NCI-H446 (cell line): Measurements from ENCODE around the gene TMEM171.

Experiments
- DNase-seq, 2 experiments: peaks; one replicate each; lab custom pipeline; 2025; lab: John Stamatoyannopoulos, UW

TMEM171 gene

DNA sequence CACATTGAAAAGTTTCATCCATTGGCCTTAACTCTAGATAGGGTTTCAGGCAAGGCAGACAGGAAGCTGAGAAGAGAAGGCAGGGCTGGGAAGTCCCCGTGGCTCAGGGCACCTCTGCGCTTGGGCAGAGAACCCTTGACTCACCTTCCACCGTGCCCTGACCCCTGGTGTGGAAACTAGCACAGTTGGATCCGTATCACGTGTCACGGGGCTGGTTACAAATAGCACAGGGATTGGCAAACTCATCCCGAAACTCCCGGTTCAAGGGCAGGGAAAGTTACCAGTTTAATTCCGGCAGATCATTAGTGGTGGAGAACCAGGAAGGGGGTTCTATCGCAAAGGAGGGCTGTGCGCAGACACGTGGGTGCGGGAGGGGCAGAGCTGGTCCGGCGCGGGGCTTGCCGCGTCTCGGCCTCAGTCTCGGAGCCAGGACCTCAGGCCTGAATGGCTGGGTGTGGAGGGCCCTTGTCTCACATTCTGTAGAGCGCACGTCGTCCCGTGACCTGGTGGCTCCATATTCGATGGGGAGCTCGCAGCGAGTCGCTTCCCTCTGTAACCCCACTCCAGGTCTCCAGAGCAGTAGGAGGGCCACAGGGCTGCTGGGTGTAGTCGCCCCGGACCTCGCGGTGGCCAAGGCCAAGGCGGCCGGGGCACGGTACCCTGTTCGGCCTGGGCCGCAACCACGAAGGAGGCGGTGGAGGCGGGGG, 771 bp upstream of the TMEM171 start:
- DNase-seq, result no peak

DNA sequence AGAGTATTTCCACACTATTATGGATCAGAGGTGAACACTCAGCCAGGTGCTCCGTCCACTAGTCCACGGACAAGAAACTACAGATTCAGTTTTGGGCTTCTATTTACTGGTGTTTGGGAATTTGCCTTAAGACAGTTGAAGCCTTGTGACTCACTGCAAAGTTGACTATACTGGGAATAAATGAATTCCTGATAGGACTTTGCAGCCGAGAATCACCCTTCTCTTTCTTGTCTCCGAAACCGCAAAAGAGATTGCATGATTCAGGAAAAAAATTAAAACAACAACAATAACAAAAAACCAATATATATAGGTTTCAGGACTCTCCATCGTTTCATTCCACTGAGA, 716 bp downstream of the TMEM171 start:
- no peak for DNase-seq

DNA sequence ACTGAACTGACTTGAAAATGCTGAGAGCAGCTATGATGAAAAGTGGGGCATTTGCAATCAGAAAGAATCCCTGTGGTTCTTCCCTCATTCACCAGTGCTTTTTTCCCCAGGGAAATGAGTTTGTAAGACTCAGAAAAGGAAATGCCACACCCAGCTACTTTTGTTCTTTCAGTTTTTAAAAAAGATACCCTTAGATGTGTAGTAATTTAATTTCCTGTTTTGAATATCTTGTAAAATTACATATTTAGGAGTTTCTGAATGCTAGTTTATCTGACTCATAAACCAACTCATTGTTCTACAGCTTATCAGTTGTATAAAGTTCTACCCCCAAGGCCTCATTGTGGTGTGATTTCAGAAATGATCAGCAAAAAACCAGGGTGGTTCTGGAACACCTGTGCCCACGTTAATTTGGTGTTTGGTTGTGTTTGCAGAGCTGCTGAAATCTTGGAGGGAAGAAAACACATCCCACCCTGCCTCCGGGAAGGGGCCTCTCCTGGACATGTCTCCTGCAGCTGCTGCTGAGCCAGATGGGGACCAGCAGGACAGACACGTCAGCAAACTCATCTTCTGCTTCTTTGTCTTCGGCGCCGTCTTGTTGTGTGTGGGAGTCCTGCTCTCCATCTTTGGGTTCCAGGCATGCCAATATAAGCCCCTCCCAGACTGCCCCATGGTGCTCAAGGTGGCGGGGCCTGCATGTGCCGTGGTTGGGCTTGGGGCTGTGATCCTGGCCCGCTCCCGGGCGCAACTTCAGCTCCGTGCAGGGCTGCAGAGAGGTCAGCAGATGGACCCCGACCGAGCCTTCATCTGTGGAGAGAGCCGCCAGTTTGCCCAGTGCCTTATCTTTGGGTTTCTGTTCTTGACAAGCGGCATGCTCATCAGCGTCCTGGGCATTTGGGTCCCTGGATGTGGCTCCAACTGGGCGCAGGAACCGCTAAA, 2.8 kb downstream of the TMEM171 start:
- no peak for DNase-seq

DNA sequence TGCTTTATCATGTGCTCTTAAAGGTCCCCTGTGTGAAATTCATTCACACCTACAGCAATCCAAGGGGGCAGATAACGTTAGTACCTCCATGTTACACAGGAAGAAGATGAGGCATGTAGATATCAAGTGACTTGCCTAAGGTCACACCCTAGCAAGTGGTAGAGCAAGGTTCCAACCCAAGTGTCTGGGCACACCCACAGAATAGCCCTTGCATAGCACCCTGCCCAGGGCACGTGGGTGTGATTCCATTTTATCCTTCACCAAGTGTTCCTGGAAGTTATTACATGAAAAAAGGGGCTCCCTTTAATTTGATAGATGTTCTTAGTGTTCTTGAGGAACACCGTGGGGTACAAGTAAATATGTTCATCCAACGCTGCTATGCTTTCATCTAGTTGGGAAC, 4.9 kb downstream of the TMEM171 start:
- no peak for DNase-seq

DNA sequence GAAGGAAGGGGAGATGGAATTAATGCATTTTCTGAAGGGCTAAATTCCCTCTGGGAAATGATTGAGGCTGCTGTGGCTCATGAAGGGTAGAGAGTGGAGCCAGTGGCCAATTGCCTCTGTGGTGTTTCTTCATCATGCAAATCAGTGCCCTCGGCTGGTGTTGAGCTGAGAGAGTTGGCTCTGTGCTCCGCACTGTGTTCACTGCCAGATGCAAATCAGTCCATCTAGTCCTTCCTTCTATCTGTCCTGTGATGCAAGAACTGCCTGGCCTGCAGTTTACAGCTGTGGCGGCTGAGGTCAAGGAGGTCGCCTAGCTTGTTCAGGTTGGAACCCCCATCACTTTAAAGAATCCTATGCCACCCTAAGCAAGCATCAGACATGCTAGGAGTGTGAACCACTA, 6.0 kb downstream of the TMEM171 start:
- DNase-seq, result no peak

DNA sequence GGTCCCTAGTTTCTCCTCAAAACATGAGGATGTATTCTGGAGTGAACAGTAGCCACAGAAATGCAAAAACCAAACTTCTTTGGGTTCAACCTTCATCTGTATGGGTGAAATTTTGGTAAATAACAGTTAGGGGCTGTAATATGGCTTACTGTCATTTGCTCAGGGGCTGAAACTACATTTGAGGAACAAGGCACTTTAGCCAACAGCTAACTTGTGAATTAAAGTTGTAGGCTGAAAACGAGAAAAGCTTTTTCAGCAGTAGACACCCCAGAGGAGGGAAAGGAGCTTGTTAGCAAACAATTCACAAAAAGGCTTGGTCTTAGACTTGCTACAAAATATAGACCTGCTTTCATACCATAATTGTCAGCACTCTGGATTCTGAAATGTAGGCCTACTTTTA, 6.6 kb downstream of the TMEM171 start:
- DNase-seq, result no peak

DNA sequence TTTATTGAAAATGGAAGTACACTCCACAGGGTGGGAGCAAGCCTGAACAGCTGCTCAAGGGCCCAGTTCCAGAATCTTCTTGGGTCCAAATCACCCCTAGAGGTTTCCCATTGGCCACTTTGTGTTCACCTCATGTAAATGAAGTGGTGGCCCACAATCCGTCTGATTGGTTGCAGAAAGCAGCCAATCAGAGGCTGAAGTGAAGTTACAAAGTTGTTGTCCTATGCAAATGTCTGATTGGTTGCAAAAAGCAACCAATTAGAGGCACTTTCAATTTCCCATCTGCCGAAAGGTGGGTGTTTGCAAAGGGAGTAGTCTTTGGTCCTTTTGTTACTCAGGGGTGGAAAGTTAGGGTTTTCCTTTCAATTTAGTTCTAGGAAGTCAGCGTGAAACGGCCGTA, 8.8 kb downstream of the TMEM171 start:
- no peak for DNase-seq

DNA sequence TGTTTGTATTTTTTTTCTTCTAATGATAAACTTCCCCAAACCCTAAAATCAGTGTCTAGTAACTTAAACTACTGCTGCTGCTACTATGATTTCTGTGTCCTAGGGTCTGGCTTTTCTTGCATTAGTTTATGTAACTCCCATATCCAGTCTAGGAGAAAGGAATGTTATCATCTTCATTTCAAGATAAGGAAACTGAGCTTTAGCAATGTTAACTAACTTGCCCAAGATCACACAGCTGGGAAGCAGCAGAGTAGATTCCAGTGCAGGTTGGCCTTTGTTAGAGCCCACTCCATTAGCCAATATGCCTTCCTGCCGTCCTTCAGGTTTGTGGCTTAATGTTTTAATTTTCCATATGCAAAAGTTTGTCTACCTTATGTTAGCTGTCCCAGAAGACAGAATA, 10.4 kb downstream of the TMEM171 start:
- DNase-seq, result no peak

DNA sequence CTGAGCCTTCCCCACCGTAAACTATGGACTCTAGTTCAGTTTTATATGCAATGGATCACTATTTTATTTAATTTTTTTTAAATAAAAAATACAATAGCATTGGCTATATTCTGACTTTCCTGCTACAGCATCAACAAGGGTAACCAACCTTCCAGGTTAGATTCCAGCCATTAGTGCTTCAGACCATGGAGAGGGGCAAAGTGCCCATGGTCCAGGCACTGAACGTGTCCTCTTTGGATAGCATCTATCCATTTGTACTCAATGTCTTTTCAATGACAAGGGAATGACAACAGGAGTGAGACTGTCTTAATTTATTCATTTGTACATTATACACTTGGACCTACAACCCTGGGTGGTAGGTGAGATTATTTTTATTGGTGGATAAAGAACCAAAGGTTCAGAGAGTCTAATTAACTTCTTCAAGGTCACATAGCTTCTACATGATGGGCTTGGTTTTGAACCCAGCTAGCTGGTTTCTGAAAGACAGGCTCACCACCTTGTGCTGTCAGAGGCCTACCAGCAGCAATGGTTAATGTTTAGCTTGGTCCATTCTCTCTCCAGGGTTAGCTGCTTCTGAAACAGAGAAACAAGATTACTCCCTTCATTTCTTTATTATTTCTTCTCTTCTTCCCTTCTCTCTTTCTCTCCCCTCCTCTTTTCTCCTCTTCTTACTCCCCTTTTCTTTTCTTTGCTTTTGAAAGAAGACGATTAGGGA, 11.5 kb downstream of the TMEM171 start:
- no peak for DNase-seq

DNA sequence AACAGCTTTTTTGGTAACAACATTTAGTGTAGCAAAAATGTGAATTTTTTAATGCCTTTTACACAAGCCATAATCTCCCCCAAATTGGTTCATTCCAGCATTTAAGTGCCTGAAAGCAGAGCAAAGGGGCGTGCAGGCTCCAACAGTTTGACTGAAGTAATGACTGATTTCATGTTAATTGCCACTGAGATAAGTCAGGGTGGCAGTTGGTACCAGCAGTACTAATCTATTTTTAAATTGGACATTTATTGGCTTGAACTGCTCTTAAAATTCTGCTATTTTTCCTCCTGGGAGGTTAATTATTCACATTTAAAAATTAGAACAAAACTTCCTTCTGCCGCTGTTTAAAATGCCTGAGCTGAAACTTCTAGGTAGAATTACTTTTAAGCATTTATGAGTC, 12.4 kb downstream of the TMEM171 start:
- DNase-seq, result no peak

DNA sequence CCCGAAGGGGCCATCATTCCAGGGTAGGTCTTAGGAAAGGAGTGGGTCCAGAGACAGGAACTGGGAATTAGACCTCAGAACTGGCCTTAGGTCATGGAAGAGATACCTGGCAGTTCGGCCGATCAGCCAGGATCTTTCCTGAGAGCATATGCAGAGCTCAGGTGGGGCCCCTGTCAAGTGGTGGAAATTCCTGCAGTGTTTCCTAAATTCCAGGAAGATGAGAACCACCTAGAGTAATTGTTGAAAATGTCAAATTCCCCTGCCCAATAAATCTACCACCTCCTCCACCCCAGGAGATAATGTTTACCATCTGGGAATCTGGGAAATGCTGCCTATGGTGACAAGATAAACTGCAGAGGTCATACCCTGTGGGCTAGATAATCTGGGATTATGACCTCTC, 14.6 kb downstream of the TMEM171 start:
- DNase-seq, result no peak

DNA sequence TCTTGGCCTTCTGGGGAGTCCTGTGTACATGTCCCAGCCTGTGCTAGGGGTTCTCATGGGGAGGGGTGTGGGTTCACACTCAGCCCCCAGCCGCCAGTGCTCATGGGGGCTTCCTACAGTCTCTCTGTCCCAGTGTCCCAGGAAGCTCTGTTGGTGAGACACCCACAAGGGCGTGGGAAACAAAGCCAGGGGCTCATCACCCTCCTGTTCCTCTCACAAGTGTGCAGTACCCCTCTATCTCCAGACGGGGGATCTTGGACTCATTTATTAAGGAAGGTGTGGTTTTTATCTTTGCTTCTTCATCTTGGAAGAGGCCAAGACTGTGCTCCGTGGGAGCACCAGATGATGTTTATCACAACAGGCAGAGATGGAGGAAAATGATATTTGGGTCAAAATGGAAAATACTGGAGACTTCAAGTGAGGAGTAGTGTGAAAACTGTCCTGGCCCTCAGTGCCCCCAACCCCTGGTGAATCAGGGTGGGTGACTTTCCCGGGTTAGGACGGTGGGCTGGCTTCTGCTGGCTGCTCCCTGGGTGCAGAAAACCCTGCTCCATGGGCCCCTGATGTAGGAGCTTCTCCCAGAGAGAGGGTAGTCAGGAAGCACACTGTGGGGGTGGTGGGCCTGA, 15.2 kb downstream of the TMEM171 start:
- DNase-seq, result no peak

DNA sequence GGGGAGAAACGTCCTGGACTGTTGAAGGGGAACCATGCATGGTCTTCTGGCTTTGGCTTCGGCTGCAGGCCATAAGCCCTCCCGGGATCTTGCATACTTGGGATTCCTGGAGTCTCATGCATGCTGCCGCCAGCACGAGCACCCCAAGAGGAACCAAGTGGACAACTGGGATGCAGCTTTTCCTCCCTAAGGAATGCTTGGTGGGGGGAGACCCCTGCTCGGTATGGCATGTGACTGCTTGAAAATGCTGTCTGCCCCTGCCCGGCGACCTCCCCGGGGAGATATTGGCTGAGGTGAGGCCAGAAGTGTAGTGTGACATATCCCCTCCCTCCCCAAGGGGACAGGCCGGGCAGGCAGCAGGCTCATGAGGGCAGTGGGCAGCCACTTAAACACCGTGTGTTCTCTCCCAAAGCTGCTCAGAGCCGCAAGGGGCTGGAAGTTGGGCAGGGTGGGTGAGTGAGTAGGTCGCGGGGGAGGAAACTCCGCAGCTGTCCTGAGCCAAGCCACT, 15.7 kb downstream of the TMEM171 start:
- DNase-seq, result no peak

DNA sequence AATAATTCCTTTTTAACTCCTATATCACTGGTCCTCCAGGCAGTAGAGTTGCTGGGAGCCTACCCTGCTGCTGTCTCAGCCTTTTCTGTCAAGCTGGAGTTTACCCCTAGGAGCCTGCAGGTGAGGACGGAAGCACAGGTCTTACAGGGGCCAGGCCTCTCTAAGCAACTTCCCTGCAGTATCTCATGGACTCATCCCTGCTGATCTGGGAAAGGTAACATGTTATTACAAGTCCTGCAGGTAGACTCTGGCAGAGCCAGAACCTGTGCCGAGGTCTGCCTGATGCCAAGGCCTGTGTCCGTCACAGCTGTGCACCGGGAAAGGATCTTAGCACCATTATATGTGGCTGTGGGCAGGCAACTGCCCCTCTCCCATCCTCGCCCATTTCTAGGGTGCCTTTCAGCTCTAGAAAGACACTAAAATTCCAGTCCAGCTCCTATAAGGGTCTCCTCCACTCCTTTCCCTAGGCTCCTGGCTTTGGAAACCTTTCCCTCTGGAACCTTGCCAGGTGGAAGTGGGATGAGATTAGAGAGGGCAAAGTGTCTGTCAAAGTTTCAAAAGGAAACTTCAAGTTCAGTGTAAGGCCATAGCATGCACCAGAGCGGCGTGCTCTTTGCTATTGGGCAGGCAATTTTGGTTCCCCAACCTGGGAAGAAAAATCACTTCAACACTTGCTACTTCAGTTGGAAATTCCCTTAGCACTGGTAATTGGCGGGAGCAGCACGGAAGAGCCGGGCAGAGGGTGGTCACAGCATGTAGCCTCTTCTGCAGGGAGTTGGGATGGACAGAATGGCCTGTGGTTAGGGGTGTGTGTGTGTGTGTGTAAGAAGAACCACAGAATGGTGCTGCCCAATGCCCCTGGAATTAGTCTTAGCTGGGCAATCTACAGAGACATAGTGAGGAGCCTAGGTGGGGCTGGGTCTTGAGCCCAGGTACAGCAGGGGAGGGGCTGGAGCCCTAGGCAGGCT, 17.5 kb downstream of the TMEM171 start:
- no peak for DNase-seq

DNA sequence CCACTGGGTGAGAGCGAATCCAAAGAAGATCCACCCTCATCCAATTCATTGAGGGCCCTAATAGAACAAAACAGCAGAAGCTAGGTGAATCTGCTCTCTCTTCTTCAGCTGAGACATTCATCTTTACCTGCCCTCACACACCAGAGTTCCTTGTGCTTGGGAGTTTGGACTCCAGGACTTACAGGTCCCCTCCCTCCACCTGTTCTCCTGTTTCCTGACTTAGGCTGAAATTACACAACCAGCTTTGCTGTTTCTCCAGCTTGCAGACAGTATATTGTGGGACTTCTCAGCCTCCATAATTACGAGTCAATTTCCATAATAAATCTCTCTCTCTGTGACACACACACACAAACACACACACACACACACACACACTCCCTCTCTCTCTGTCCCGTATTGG, 19.1 kb downstream of the TMEM171 start:
- DNase-seq, result no peak

DNA sequence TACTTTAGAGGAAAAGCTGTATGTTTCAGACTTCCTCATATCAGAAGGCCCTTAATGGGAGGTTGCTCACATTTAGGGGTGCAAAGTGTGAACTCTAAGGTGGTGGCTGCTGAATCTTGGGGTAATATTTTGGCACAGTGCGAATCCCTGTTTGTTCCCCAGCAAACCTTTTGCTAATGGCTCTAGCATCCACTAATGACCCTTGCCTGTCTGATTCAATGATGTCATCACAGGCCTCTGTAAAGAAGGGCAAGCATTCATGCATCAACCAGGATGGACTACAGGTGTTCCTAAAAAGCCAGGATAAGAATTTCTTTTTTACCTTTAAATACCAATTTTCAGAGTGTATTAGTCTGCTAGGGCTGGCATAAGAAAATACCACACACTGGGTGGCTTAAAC, 20.4 kb downstream of the TMEM171 start:
- no peak for DNase-seq

DNA sequence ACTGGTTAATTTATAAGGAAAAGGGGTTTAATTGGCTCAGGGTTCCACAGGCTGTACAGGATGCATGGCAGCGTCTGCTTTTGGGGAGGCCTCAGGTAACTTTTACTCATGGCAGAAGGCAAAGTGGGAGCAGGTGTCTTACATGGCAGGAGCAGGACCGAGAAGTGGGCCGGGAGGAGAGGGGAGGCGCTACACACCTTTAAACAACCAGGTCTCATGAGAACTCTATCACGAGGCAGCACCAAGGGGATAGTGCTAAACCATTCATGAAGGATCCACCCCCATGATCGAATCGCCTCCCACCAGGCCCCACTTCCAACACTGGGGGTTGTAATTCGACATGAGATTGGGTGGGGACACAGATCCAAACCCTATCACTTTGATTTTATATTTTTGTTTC, 21.7 kb downstream of the TMEM171 start:
- DNase-seq, result no peak

DNA sequence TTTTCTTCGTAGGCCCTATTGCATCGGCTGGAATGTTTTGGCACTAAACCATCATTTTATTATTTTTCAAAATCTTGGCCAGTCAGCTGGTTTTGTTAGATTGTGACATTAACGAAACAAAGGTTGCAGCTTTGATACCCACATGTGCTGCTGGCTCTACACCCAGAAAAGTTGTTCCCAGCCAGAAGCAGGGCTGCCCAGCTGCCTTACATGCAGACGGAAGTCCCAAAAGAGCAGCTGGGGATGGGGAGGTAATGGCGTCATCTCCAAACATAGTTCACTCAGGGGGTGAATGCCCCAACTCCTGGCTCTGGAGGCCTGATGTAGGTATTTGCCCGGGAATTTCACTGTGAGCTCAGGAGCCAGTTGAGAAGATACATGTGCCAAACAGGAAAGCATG, 23.3 kb downstream of the TMEM171 start:
- DNase-seq, result no peak

DNA sequence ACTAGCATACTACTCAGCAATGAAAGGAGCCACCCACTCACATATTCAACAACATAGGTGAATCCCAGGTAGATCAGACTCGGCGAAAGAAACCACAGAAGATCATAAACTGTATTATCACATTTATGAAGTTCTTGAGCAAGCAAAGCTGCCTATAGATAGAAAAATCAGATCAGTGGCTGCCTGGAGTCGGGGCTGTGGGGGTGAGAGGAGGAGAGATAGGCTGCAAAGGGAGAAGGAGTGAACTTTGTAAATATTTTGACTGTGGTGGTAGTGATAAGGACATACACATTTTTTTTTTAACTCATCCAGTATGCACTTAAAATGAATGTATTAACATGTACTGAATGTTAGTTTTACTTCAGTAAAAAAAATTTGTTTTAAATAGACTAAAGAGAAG, 29.2 kb downstream of the TMEM171 start:
- no peak for DNase-seq

DNA sequence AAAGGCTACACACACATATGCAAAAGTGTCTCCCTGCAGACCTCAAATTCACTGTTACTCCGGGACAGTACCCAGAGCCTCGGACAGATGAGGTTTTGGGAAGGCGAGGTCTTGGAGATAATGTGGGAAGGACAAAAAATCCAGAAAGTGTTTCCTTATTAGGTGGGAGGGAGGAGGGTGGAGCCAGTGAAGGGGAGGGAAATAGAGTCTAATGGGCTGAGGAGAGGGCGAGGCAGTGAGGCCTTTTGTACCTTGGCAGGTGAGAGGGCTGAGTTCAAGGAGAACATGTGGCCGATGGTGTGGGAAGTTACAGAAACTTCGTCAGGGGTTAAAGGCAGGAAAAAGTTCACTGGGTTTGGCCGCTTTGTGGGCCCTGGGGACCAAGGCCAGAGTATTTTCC, 30.5 kb downstream of the TMEM171 start:
- no peak for DNase-seq

DNA sequence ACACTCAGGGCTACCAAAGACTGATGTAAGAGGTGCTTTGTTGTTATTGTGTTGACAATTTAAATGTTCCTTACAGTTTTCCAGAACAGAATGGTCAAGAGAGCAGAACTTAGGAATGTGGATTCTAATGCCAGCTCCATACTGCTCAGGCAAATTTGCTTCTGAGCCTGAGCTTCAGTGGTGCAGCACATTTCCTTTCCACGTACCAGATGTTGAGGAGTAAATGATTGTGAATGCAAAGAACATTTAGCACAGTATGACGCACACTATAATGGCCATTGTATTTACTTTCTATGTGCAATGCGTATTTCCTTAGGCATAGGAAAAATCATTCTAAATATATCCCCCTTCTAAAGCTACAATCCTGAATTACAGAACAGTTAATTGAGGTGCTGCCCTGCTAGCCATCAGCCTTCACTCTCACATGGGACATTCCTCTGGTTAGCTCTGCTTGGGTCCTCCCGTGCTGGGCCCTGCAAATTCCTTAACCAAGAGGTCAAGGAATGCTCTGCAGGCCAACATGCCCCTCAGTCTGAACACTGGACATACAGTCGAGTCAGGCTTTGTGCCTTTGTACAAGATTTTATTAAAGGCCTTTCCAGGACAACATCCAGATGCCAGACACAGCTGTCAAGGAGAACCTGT, 31.5 kb downstream of the TMEM171 start:
- no peak for DNase-seq
